ENCODE data around the gene IFNK. TPM values are rescaled to one million over a fixed set of nuclear protein-coding genes. Genes with fewer than 3 reads are reported as not detected.

IFNK gene
- total RNA-seq, 1 donor from 2014 or later: not detected

GRCh38 chr9:27539479-27540441, 15.7 kb downstream of the IFNK start:
- no peak for DNase-seq

GRCh38 chr9:27540502-27540901, 16.4 kb downstream of the IFNK start:
- DNase-seq: no peak

- DNase-seq: no peak
Observed at GRCh38 chr9:27541740-27542139, 17.6 kb downstream of the IFNK start.

GRCh38 chr9:27542508-27542907, 18.4 kb downstream of the IFNK start:
- no peak for DNase-seq

GRCh38 chr9:27545471-27545870, 21.4 kb downstream of the IFNK start:
- no peak for DNase-seq

GRCh38 chr9:27548055-27548741, 24.1 kb downstream of the IFNK start:
- no peak for DNase-seq

- DNase-seq: no peak
Observed at GRCh38 chr9:27549196-27549755, 25.2 kb downstream of the IFNK start.

- no peak for DNase-seq
Observed at GRCh38 chr9:27554712-27555111, 30.6 kb downstream of the IFNK start.

- DNase-seq: no peak
Observed at GRCh38 chr9:27556470-27556869, 32.4 kb downstream of the IFNK start.

GRCh38 chr9:27558307-27558706, 34.2 kb downstream of the IFNK start:
- DNase-seq: no peak

- no peak for DNase-seq
Observed at GRCh38 chr9:27560457-27560856, 36.4 kb downstream of the IFNK start.

GRCh38 chr9:27561685-27562084, 37.6 kb downstream of the IFNK start:
- no peak for DNase-seq

GRCh38 chr9:27563738-27564430, 39.8 kb downstream of the IFNK start:
- DNase-seq: no peak

- DNase-seq: no peak
Observed at GRCh38 chr9:27564670-27565069, 40.6 kb downstream of the IFNK start.

GRCh38 chr9:27565696-27566095, 41.6 kb downstream of the IFNK start:
- no peak for DNase-seq

GRCh38 chr9:27566118-27566517, 42.0 kb downstream of the IFNK start:
- no peak for DNase-seq

- no peak for DNase-seq
Observed at GRCh38 chr9:27569406-27569805, 45.3 kb downstream of the IFNK start.

- no peak for DNase-seq
Observed at GRCh38 chr9:27571011-27571410, 46.9 kb downstream of the IFNK start.

GRCh38 chr9:27572061-27572460, 48.0 kb downstream of the IFNK start:
- DNase-seq: no peak

GRCh38 chr9:27572566-27572917, 48.5 kb downstream of the IFNK start:
- DNase-seq: no peak

GRCh38 chr9:27572918-27573633, 49.0 kb downstream of the IFNK start, which contains the start of gene C9orf72:
TSS of gene C9orf72 (minus strand) at chr9:27573481. CDS start at chr9:27567120, 6,361 bp downstream.
- DNase-seq: peak; percentile 91
